CD4-positive, alpha-beta T cell (primary cell): ENCODE measurements around the gene MCL1. TPM values are rescaled to one million over a fixed set of nuclear protein-coding genes. Genes with fewer than 3 reads are reported as not detected.

Source experiments
- ATAC-seq: fragments of 200-7000 bp; cut with Tn5 transposase; one replicate; pipeline ENCODE4 v1.10.0; 2022; ENCODE audit warnings: mild to moderate bottlenecking; ENCODE audit not compliant: poor library complexity
- CTCF ChIA-PET: fragments of 350-600 bp; sonication (Branson Sonifier 250); formaldehyde crosslinking; loops from one replicate; lab custom pipeline; 2021; ENCODE audit warnings: antibody characterized with exemption, inconsistent platforms; lab: Charles Lee
- POLR2A ChIA-PET: fragments of 350-600 bp; sonication (Branson Sonifier 250); formaldehyde crosslinking; loops from one replicate; lab custom pipeline; 2021; ENCODE audit warnings: antibody characterized with exemption, inconsistent platforms; lab: Charles Lee
- DNase-seq, 14 experiments: peaks; one replicate each; pipeline ENCODE4 v3.0.0-alpha.2; 2013 to 2020; ENCODE audit warnings: mixed read lengths in 2 of 14
- H3K27ac ChIP-seq, 2 donors: one replicate each; pipeline versions ENCODE4 v1.5.1 to v1.7.0; 2013; ENCODE audit warnings: low read length in 2 of 2, low read depth in 1 of 2, mild to moderate bottlenecking in 1 of 2
- H3K27me3 ChIP-seq, 2 experiments: 1 replicate in 1 of 2; 2 replicates in 1 of 2; pipeline versions ENCODE4 v1.6.1 to v1.7.0; 2013; ENCODE audit warnings: low read length in 2 of 2, control low read depth in 1 of 2, mild to moderate bottlenecking in 1 of 2, moderate library complexity in 1 of 2; ENCODE audit not compliant: insufficient read depth in 2 of 2, control insufficient read depth in 1 of 2
- H3K36me3 ChIP-seq: one replicate; pipeline ENCODE4 v1.6.1; 2013; ENCODE audit warnings: low read length, control low read depth; ENCODE audit not compliant: insufficient read depth
- H3K4me1 ChIP-seq: one replicate; pipeline ENCODE4 v1.6.1; 2013; ENCODE audit warnings: low read length, control low read depth; ENCODE audit not compliant: insufficient read depth
- H3K4me3 ChIP-seq: one replicate; pipeline ENCODE4 v1.5.1; 2013; ENCODE audit warnings: mild to moderate bottlenecking, low read length, moderate library complexity
- H3K9me3 ChIP-seq, 2 experiments: 1 replicate in 1 of 2; 2 replicates in 1 of 2; pipeline versions ENCODE4 v1.6.1 to v1.7.0; 2013; ENCODE audit warnings: low read length in 2 of 2, mild to moderate bottlenecking in 2 of 2, control low read depth in 1 of 2, moderate library complexity in 1 of 2; ENCODE audit not compliant: control insufficient read depth in 1 of 2, insufficient read depth in 1 of 2
- H3K27ac Mint-ChIP-seq: one replicate; pipeline ENCODE4 v1.8.0; 2020; ENCODE audit warnings: mixed read lengths
- H3K27me3 Mint-ChIP-seq: one replicate; pipeline ENCODE4 v1.8.0; 2021; ENCODE audit warnings: mixed read lengths
- H3K36me3 Mint-ChIP-seq: one replicate; pipeline ENCODE4 v1.8.0; 2021; ENCODE audit warnings: low read depth, mixed read lengths
- H3K4me1 Mint-ChIP-seq: one replicate; pipeline ENCODE4 v1.8.0; 2021; ENCODE audit warnings: low read depth, mixed read lengths
- H3K4me3 Mint-ChIP-seq: one replicate; pipeline ENCODE4 v1.8.0; 2020; ENCODE audit warnings: mild to moderate bottlenecking, mixed read lengths
- H3K9me3 Mint-ChIP-seq: one replicate; pipeline ENCODE4 v1.8.0; 2020; ENCODE audit warnings: mixed read lengths
- intact Hi-C, 2 experiments: fragments of 100-400 bp; cut with DNase I in 1 of 2; cut with micrococcal nuclease in 1 of 2; formaldehyde crosslinking; loops; one replicate each; pipeline versions ENCODE4 v1.15.1 to v1.9.0; 2023 to 2025; cut with DNase I, micrococcal nuclease
- polyA plus RNA-seq, 2 donors: library from polyadenylated mRNA; unstranded; fragments of 120-200 nt; gene quantifications; one replicate each; pipeline ENCODE4 v1.2.1, GENCODE V29; 2013
- total RNA-seq, 174 experiments: library from RNA in 2 of 174; stranded (reverse) in 2 of 174; gene quantifications; one replicate each; pipeline ENCODE4 v1.2.3 and lab custom pipeline; 2021 to 2026
- TF ChIP-seq, protein P1 (sequence below): fragments of 200-600 bp; IDR thresholded peaks from one replicate; pipeline ENCODE4 v1.8.0; 2022; ENCODE audit warnings: antibody characterized with exemption, mild to moderate bottlenecking

MCL1 gene
- total RNA-seq (100 to 1,000 TPM; 737 to 747 TPM), total RNA-seq (lab: John Stamatoyannopoulos, UW) (453 to 3,525 (median 1,041) reads per million in 172 experiments)
- polyA plus RNA-seq (2013, experiment 1 of 2), result 526 TPM
- 838 TPM for polyA plus RNA-seq (2013, experiment 2 of 2)

DNA sequence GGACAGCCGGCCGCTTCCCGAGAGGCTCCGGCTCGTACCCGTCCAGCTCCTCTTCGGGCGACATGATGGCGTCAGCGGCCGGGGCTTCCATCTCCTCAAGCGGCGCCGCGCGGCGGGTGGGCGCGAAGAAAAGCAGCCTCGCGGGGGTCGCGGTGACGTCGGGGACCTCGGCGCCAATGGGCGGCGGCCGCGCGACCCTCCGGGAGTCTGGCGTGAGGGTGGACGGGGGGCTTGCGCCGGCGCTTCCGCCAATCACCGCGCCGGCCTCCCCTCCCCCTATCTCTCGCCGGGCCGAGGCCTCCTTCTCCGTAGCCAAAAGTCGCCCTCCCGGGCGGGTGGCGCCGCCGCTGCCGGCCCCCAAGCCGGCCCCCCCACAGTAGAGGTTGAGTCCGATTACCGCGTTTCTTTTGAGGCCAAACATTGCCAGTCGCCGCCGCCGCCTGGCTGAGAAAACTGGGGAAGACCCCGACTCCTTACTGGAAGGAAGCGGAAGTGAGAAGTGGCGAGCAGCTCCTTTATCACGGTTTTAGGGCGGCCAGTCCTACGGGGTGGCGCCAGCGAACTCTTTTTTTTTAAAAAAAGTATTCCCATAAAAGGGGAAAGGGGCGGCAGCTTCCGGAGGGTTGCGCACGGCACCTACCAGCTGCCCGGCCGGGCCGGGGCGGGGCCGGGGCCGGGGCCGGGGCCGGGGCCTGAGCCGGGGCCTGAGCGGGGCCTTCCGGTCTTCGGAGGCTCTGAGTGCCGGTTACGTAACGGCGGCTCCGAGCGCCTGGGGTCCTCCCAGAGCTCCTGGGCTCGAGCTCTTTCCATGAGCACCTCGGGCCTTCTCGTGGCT, at the start of gene MCL1:
Gene MCL1 (minus strand): TSS at position 501 of the 835 bp plus-strand sequence. CDS start 80 bp downstream, at position 421.
- peak within 1 kb of the TSS; percentile 93 to 97 for H3K27ac ChIP-seq
- peaks cover 21% of the 10 kb centered on the region for H3K4me1 ChIP-seq
- Mint-ChIP-seq H3K4me1 (peaks cover 39% of the 10 kb centered on the region), H3K4me3 (peak within 1 kb of the TSS; percentile 99), H3K9me3 (no peaks in the 10 kb centered on the region), H3K27me3 (no peaks in the 10 kb centered on the region), H3K36me3 (peaks cover 65% of the 10 kb centered on the region), H3K27ac (peak within 1 kb of the TSS; percentile 98)
- H3K36me3 ChIP-seq, result peaks cover 46% of the 10 kb centered on the region
- H3K4me3 ChIP-seq, result peak within 1 kb of the TSS; percentile 84
- TF ChIP-seq, protein P1, sequence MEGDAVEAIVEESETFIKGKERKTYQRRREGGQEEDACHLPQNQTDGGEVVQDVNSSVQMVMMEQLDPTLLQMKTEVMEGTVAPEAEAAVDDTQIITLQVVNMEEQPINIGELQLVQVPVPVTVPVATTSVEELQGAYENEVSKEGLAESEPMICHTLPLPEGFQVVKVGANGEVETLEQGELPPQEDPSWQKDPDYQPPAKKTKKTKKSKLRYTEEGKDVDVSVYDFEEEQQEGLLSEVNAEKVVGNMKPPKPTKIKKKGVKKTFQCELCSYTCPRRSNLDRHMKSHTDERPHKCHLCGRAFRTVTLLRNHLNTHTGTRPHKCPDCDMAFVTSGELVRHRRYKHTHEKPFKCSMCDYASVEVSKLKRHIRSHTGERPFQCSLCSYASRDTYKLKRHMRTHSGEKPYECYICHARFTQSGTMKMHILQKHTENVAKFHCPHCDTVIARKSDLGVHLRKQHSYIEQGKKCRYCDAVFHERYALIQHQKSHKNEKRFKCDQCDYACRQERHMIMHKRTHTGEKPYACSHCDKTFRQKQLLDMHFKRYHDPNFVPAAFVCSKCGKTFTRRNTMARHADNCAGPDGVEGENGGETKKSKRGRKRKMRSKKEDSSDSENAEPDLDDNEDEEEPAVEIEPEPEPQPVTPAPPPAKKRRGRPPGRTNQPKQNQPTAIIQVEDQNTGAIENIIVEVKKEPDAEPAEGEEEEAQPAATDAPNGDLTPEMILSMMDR, result no peak
- POLR2A ChIA-PET, result interaction anchor here (0.6 to 15.4 kb wide), 29 partner anchors 10 to 702 kb away, joined by 3 to 1538 read pairs (median 7); partner anchors contain the start of genes ADAMTSL4, ENSA, FALEC and GOLPH3L
- CTCF ChIA-PET, result interaction anchor here (0.6 to 14.2 kb wide), 7 partner anchors 11 to 42 kb away, joined by 4 to 183 read pairs (median 8); no protein-coding TSS in a partner anchor
- intact Hi-C loops, result loop anchor here (1.0 to 2.0 kb wide), 4 partner anchors 18 to 49 kb away; partner anchors contain the start of gene ENSA (in 2 of the 2)
- ATAC-seq (peak; percentile 63), DNase-seq (peak; percentile 70 to 95 (median 82))
- H3K9me3 ChIP-seq, result no peaks in the 10 kb centered on the region
- H3K27me3 ChIP-seq, result no peaks in the 10 kb centered on the region

DNA sequence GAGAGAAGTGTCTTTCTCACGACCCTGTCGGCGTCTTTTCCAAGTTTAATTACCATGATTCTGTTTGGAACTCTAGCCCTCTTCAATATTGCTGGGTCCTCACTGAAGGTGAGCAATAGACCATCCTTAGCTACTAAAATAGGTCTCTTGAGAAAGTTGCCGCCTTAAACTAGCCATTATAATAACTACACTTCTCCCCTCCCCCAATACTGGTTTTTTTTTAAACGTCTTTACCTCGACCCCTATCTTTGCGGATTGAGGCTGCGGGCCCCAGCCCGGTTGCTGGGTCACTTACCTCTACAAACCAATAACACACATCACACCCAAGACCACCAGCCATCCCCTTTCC, 49.3 kb upstream of the MCL1 start:
- no peaks in the 10 kb centered on the region for H3K9me3 Mint-ChIP-seq
- no peak overlapping the region for H3K27ac Mint-ChIP-seq
- Histone ChIP-seq H3K27ac (peak overlapping the region; percentile 96 to 97), H3K27me3 (no peaks in the 10 kb centered on the region), H3K36me3 (peaks cover 37% of the 10 kb centered on the region), H3K4me1 (peaks cover 24% of the 10 kb centered on the region), H3K9me3 (no peaks in the 10 kb centered on the region), H3K4me3 (peak overlapping the region; percentile 77)
- no peak for ATAC-seq
- TF ChIP-seq, protein P1, result no peak
- H3K27me3 Mint-ChIP-seq, result no peaks in the 10 kb centered on the region
- ChIA-PET CTCF (interaction anchor here (0.6 to 4.4 kb wide), 4 partner anchors 13 to 69 kb away, joined by 3 to 24 read pairs (median 4); no protein-coding TSS in a partner anchor), POLR2A (interaction anchor here (0.6 to 14.1 kb wide), 28 partner anchors 9 to 741 kb away, joined by 3 to 501 read pairs (median 7); partner anchors contain the start of genes ANP32E, CTSS, FALEC and GOLPH3L)
- H3K36me3 Mint-ChIP-seq, result peaks cover 43% of the 10 kb centered on the region
- peaks cover 21% of the 10 kb centered on the region for H3K4me1 Mint-ChIP-seq
- no peak overlapping the region for H3K4me3 Mint-ChIP-seq
- peak in 1 of 14 experiments; percentile 9 for DNase-seq
- intact Hi-C loops, result loop anchor here (1.0 to 10.0 kb wide), 6 partner anchors 17 to 526 kb away; partner anchors contain the start of genes MCL1 (in 2 of the 2), ARNT (in 1 of the 2), GOLPH3L (in 1 of the 2) and TNFAIP8L2 (in 1 of the 2)

DNA sequence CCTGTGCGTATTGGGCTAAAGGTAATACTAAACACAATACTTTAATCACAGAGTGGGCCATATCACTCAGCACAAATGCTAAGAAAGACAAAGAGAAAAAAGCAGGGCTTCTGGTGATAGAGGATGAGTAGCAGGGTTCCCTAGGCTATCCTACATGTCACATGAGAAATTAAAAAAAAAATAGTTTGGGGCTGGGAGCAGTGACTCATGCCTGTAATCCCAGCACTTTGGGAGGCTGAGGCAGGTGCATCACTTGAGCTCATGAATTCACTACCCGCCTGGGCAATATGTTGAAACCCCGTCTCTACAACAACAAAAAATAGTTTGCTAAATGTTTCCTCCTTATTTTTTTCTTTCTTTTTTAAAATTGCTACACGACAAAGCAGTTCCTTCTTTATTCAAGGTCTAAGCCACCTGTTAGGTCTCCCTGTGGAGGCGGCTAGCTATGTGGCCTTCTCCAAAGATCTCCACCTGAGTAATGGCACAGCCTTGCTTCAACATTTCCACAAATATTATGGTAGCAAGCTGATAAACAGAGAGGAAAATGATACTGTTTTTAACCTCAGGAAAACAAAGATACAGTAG, 48.5 kb upstream of the MCL1 start:
- Mint-ChIP-seq H3K4me3 (no peak overlapping the region), H3K36me3 (peaks cover 51% of the 10 kb centered on the region), H3K9me3 (no peaks in the 10 kb centered on the region), H3K4me1 (peaks cover 28% of the 10 kb centered on the region), H3K27me3 (no peaks in the 10 kb centered on the region), H3K27ac (no peak overlapping the region)
- CTCF ChIA-PET, result interaction anchor here (0.7 to 4.4 kb wide), 3 partner anchors 60 to 1160 kb away, joined by 3 to 24 read pairs (median 4); no protein-coding TSS in a partner anchor
- DNase-seq (no peak), ATAC-seq (no peak)
- POLR2A ChIA-PET, result interaction anchor here (0.9 to 14.1 kb wide), 11 partner anchors 12 to 741 kb away, joined by 3 to 501 read pairs (median 13); partner anchors contain the start of genes GOLPH3L, MCL1, RPRD2 and TARS2
- TF ChIP-seq, protein P1, result no peak
- Histone ChIP-seq H3K36me3 (peaks cover 44% of the 10 kb centered on the region), H3K4me3 (peak overlapping the region; percentile 77), H3K27me3 (no peaks in the 10 kb centered on the region), H3K27ac (peak overlapping the region in 1 of 2 donors; percentile 96), H3K4me1 (peaks cover 24% of the 10 kb centered on the region), H3K9me3 (no peaks in the 10 kb centered on the region)
- intact Hi-C loops, result loop anchor here (2.0 to 10.0 kb wide), 3 partner anchors 49 to 527 kb away; partner anchors contain the start of genes MCL1 (in 2 of the 2) and TNFAIP8L2 (in 1 of the 2)
